Posterior vena cava (tissue), 2 donors: Measurements from ENCODE around the gene STAT5B. TPM values are rescaled to one million over a fixed set of nuclear protein-coding genes. Genes with fewer than 3 reads are reported as not detected.
"Not testable (repeated sequence)": the region's sequence is repeated elsewhere in the genome, so short reads cannot be mapped to it uniquely, and the experiment has no call there.

Experiments used
- DNase-seq: peaks from one replicate; pipeline ENCODE4 v3.0.0-alpha.2; 2020; ENCODE audit warnings: low spot score
- intact Hi-C, 2 donors: fragments of 100-400 bp; cut with DNase I; formaldehyde crosslinking; loops; one replicate each; pipeline versions ENCODE4 v1.14.1 to v1.14.2; 2022 to 2023
- total RNA-seq, 2 donors: library from RNA; stranded (reverse); fragmentation: NEBNext Ultra II Directional; extraction: Animal tissue kit (Norgen Biotek cat#: 25700); gene quantifications; one replicate each; pipeline ENCODE4 v1.2.1, GENCODE V29; 2021
- donor health status: DM: yes; HTN: yes; CAD: no.
- donor health status: DM: yes; HTN: yes; CAD: no.

The STAT5B gene
- total RNA-seq, 2 donors from 2014 or later = 88.6 to 96.3 TPM

GRCh38 chr17:42247734-42248133 is 28.5 kb downstream of the STAT5B start:
- intact Hi-C loops = no loop called here
- no peak for DNase-seq

- no peak for DNase-seq
- intact Hi-C loops = no loop called here
These were observed 29.7 kb downstream of the STAT5B start for GRCh38 chr17:42246515-42246914.

GRCh38 chr17:42245183-42245582 is 31.0 kb downstream of the STAT5B start:
- intact Hi-C loops, DNase-seq: not testable (repeated sequence)

GRCh38 chr17:42244116-42244515 is 32.1 kb downstream of the STAT5B start:
- intact Hi-C loops, DNase-seq: not testable (repeated sequence)

- intact Hi-C loops = no loop called here
- DNase-seq = no peak
These were observed 32.7 kb downstream of the STAT5B start for GRCh38 chr17:42243493-42243982.

- no peak for DNase-seq
- intact Hi-C loops = no loop called here
These were observed 34.3 kb downstream of the STAT5B start for GRCh38 chr17:42241871-42242270.

- DNase-seq, intact Hi-C loops: not testable (repeated sequence)
These were observed 35.3 kb downstream of the STAT5B start for GRCh38 chr17:42240863-42241262.

GRCh38 chr17:42240201-42240600 is 36.0 kb downstream of the STAT5B start:
- intact Hi-C loops = no loop called here
- DNase-seq = no peak

- DNase-seq, intact Hi-C loops: not testable (repeated sequence)
These were observed 36.6 kb downstream of the STAT5B start for GRCh38 chr17:42239576-42239975.

- DNase-seq = no peak
- intact Hi-C loops = no loop called here
These were observed 39.4 kb downstream of the STAT5B start for GRCh38 chr17:42236760-42237159.

- intact Hi-C loops = no loop called here
- DNase-seq = no peak
These were observed 42.2 kb downstream of the STAT5B start for GRCh38 chr17:42233994-42234393.

GRCh38 chr17:42233156-42233555 is 43.0 kb downstream of the STAT5B start:
- DNase-seq = no peak
- intact Hi-C loops = no loop called here

- intact Hi-C loops = no loop called here
- DNase-seq = no peak
These were observed 46.0 kb downstream of the STAT5B start for GRCh38 chr17:42230225-42230624.

GRCh38 chr17:42227849-42228700 is 48.1 kb downstream of the STAT5B start:
- no peak for DNase-seq
- intact Hi-C loops = no loop called here

- intact Hi-C loops = no loop called here
- DNase-seq = no peak
These were observed 50.5 kb downstream of the STAT5B start for GRCh38 chr17:42225646-42226045.

- intact Hi-C loops = no loop called here
- DNase-seq = no peak
These were observed 51.5 kb downstream of the STAT5B start for GRCh38 chr17:42224651-42225050.

GRCh38 chr17:42221886-42222745 is 54.1 kb downstream of the STAT5B start:
- no peak for DNase-seq
- intact Hi-C loops = no loop called here

- intact Hi-C loops, DNase-seq: not testable (repeated sequence)
These were observed 56.9 kb downstream of the STAT5B start for GRCh38 chr17:42219280-42219679.

- intact Hi-C loops = no loop called here
These were observed 62.0 kb downstream of the STAT5B start for GRCh38 chr17:42214156-42214555.

GRCh38 chr17:42212382-42212781 is 63.8 kb downstream of the STAT5B start:
- intact Hi-C loops = no loop called here
- peak; percentile 35 for DNase-seq

More at GRCh38 chr17:42214156-42214555, 62.0 kb downstream of the STAT5B start:
- no peak for DNase-seq
